Trophoblast cell (in vitro differentiated cells and primary cell): Measurements from ENCODE around the gene MRPL52.
A peak's percentile ranks its signal among the peaks of the same experiment; 100 is the strongest.

ENCODE experiments used
- DNase-seq, 2 donors: peaks; one replicate each; pipeline ENCODE4 v3.0.0-alpha.2; 2016
- H2AFZ ChIP-seq: 2 replicates; pipeline ENCODE4 v1.6.1; 2013; ENCODE audit warnings: low read length, moderate library complexity, mild to moderate bottlenecking; ENCODE audit not compliant: insufficient read depth, poor library complexity
- H2AK5ac ChIP-seq: 2 replicates; pipeline ENCODE4 v1.6.1; 2013; ENCODE audit warnings: mild to moderate bottlenecking, low read length
- H2BK120ac ChIP-seq: 2 replicates; pipeline ENCODE4 v1.6.1; 2013; ENCODE audit warnings: low read length, mild to moderate bottlenecking, moderate library complexity; ENCODE audit not compliant: insufficient read depth, poor library complexity
- H2BK12ac ChIP-seq: 2 replicates; pipeline ENCODE4 v1.6.1; 2013; ENCODE audit warnings: mild to moderate bottlenecking, low read length, moderate library complexity
- H2BK5ac ChIP-seq: 2 replicates; pipeline ENCODE4 v1.6.1; 2013; ENCODE audit warnings: low read length, low read depth, moderate library complexity, mild to moderate bottlenecking; ENCODE audit not compliant: poor library complexity
- H3K14ac ChIP-seq: 2 replicates; pipeline ENCODE4 v1.6.1; 2013; ENCODE audit warnings: mild to moderate bottlenecking, low read length
- H3K18ac ChIP-seq: 2 replicates; pipeline ENCODE4 v1.6.1; 2013; ENCODE audit warnings: mild to moderate bottlenecking, low read length
- H3K23ac ChIP-seq: 2 replicates; pipeline ENCODE4 v1.6.1; 2013; ENCODE audit warnings: low read length
- H3K27ac ChIP-seq: 2 replicates; pipeline ENCODE4 v1.5.1; 2013; ENCODE audit warnings: low read depth, mild to moderate bottlenecking, inconsistent platforms, low read length, moderate library complexity
- H3K27me3 ChIP-seq: 2 replicates; pipeline ENCODE4 v1.6.1; 2013; ENCODE audit warnings: inconsistent platforms, mild to moderate bottlenecking, low read length, moderate library complexity; ENCODE audit not compliant: insufficient read depth
- H3K36me3 ChIP-seq, 2 experiments: 1 replicate in 1 of 2; 2 replicates in 1 of 2; pipeline ENCODE4 v1.6.1; 2013; ENCODE audit warnings: low read length in 2 of 2, mild to moderate bottlenecking in 2 of 2, moderate library complexity in 1 of 2; ENCODE audit not compliant: insufficient read depth in 2 of 2, control insufficient read depth in 1 of 2
- H3K4ac ChIP-seq: 2 replicates; pipeline ENCODE4 v1.6.1; 2013; ENCODE audit warnings: low read depth, mild to moderate bottlenecking, low read length, moderate library complexity
- H3K4me1 ChIP-seq, 2 experiments: 1 replicate in 1 of 2; 2 replicates in 1 of 2; pipeline ENCODE4 v1.6.1; 2013; ENCODE audit warnings: low read length in 2 of 2, mild to moderate bottlenecking in 2 of 2, moderate library complexity in 1 of 2; ENCODE audit not compliant: insufficient read depth in 2 of 2, control insufficient read depth in 1 of 2
- H3K4me2 ChIP-seq: 2 replicates; pipeline ENCODE4 v1.6.1; 2013; ENCODE audit warnings: inconsistent platforms, mild to moderate bottlenecking, low read length, moderate library complexity
- H3K4me3 ChIP-seq: 2 replicates; pipeline ENCODE4 v1.5.1; 2013; ENCODE audit warnings: mild to moderate bottlenecking, low read depth, low read length, inconsistent platforms
- H3K79me1 ChIP-seq: one replicate; pipeline ENCODE4 v1.6.1; 2013; ENCODE audit warnings: low read length
- H3K79me2 ChIP-seq: 2 replicates; pipeline ENCODE4 v1.6.1; 2013; ENCODE audit warnings: low read length, mild to moderate bottlenecking; ENCODE audit not compliant: control insufficient read depth, insufficient read depth, poor library complexity
- H3K9ac ChIP-seq: 2 replicates; pipeline ENCODE4 v1.6.1; 2013; ENCODE audit warnings: mild to moderate bottlenecking, low read length
- H3K9me3 ChIP-seq: 2 replicates; pipeline ENCODE4 v1.6.1; 2013; ENCODE audit warnings: low read depth, mild to moderate bottlenecking, control low read depth, inconsistent platforms, low read length; ENCODE audit not compliant: insufficient read depth
- H4K12ac ChIP-seq: 2 replicates; pipeline ENCODE4 v1.6.1; 2013; ENCODE audit warnings: low read depth, mild to moderate bottlenecking, low read length, moderate library complexity
- H4K8ac ChIP-seq: 2 replicates; pipeline ENCODE4 v1.6.1; 2013; ENCODE audit warnings: low read depth, mild to moderate bottlenecking, low read length, moderate library complexity
- H4K91ac ChIP-seq: one replicate; pipeline ENCODE4 v1.6.1; 2013; ENCODE audit warnings: low read depth, mild to moderate bottlenecking, low read length, moderate library complexity
- WGBS: extraction: QIAGEN DNeasy Blood & Tissue Kit; methylation state at CpG from one replicate; pipeline ENCODE4 v1.1.7; 2013; ENCODE audit warnings: missing lambda C conversion rate; ENCODE audit not compliant: insufficient read length, insufficient coverage; ENCODE audit errors: extremely low coverage; 5-methylcytosine and 5-hydroxymethylcytosine counted together

The MRPL52 gene

DNA sequence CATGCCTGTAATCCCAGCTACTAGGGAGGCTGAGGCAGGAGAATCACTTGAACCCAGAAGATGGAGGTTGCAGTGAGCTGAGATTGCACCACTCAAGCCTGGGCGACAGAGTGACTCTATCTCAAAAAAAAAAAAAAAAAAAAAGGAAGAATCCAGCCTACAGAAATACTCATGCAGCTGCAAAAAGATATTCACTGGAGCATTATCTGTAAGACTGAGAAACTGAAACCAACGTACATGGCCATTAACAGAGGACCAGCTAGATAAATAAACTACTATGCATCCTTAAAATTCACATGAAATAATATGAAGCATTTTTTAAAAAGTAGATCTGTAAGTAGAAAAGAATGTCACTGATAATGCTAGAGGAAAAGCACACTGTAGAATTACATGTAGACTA lies 18.0 kb upstream of the MRPL52 start:
- peak in 1 of 2 donors; percentile 52 for DNase-seq
- H3K79me1 ChIP-seq, result peaks cover 14% of the 10 kb centered on the region
- H3K27ac ChIP-seq, result no peak overlapping the region
- no peaks in the 10 kb centered on the region for H3K27me3 ChIP-seq
- WGBS, result no CpG with 5 or more reads among the region's 2 CpGs
- H2BK120ac ChIP-seq, result no peak overlapping the region
- H3K14ac ChIP-seq, result no peak overlapping the region
- H2BK12ac ChIP-seq, result no peak overlapping the region
- no peaks in the 10 kb centered on the region for H3K9me3 ChIP-seq
- no peak overlapping the region for H3K9ac ChIP-seq
- no peaks in the 10 kb centered on the region for H3K36me3 ChIP-seq
- H3K4me3 ChIP-seq, result no peak overlapping the region
- no peak overlapping the region for H3K4ac ChIP-seq
- no peak overlapping the region for H3K23ac ChIP-seq
- H2AFZ ChIP-seq, result no peak overlapping the region
- no peak overlapping the region for H3K18ac ChIP-seq
- H4K91ac ChIP-seq, result no peak overlapping the region
- no peak overlapping the region for H4K8ac ChIP-seq
- no peak overlapping the region for H2BK5ac ChIP-seq
- no peak overlapping the region for H3K4me2 ChIP-seq
- peaks cover 13 to 26% of the 10 kb centered on the region in 2 experiments for H3K4me1 ChIP-seq
- peaks cover 5% of the 10 kb centered on the region for H3K79me2 ChIP-seq
- no peak overlapping the region for H2AK5ac ChIP-seq
- no peak overlapping the region for H4K12ac ChIP-seq

DNA sequence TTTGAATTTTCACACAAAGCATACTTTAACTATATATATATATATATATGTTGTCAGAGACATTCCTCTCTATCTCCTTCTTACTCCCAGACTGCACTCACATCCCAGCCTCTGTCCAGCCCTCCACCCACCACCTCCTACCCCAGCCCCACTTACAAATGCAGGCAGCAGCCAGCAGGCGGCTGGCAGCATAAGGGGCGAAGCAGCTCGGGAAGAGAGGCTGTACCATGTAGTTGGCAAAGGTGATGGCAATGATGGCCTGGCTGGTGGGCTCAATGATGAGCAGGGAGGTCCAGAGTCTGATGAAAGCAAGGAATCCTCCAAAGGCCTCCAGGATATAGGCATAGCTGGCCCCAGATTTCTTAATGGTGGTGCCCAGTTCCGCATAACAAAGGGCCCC lies 16.9 kb upstream of the MRPL52 start:
- Histone ChIP-seq H2BK12ac (no peak overlapping the region), H4K12ac (no peak overlapping the region), H3K36me3 (no peaks in the 10 kb centered on the region), H3K9ac (no peak overlapping the region), H3K4me3 (no peak overlapping the region), H2BK120ac (no peak overlapping the region), H4K91ac (no peak overlapping the region), H2AFZ (no peak overlapping the region), H2AK5ac (no peak overlapping the region), H3K79me2 (peaks cover 4% of the 10 kb centered on the region), H3K23ac (no peak overlapping the region), H3K4me1 (peaks cover 10 to 20% of the 10 kb centered on the region in 2 experiments), H3K4me2 (no peak overlapping the region), H3K14ac (no peak overlapping the region), H3K27ac (no peak overlapping the region), H3K18ac (no peak overlapping the region), H3K79me1 (peaks cover 11% of the 10 kb centered on the region), H3K27me3 (no peaks in the 10 kb centered on the region), H3K4ac (no peak overlapping the region), H3K9me3 (no peaks in the 10 kb centered on the region), H2BK5ac (no peak overlapping the region), H4K8ac (no peak overlapping the region)
- no CpG with 5 or more reads among the region's 4 CpGs for WGBS
- no peak for DNase-seq

DNA sequence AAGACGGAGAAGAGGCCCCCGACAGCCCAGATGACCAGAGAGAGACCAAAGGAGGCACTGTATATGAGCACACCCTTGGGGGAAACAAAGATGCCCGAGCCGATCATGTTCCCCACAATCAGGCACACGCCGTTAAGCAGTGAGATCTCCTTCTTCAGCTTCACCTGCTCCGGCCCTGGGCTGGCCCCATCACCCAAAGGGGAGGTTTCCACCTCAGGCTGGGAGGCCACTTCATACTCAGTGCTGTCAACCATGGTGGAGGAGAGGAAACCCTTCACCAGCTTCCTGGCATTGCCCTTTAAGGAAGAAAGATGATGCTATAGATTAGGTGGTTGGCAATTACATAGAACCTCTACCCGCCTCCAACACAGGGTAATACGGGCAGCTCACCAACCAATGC lies 16.5 kb upstream of the MRPL52 start:
- H3K4me2 ChIP-seq, result no peak overlapping the region
- no peak overlapping the region for H3K4me3 ChIP-seq
- H3K36me3 ChIP-seq, result no peaks in the 10 kb centered on the region
- H3K14ac ChIP-seq, result no peak overlapping the region
- no peak overlapping the region for H3K27ac ChIP-seq
- H3K18ac ChIP-seq, result no peak overlapping the region
- H3K79me1 ChIP-seq, result peaks cover 13% of the 10 kb centered on the region
- peaks cover 3% of the 10 kb centered on the region for H3K79me2 ChIP-seq
- no peak overlapping the region for H2BK120ac ChIP-seq
- H2BK5ac ChIP-seq, result no peak overlapping the region
- no peak overlapping the region for H3K9ac ChIP-seq
- no peak overlapping the region for H2AK5ac ChIP-seq
- WGBS, result no CpG with 5 or more reads among the region's 9 CpGs
- no peak overlapping the region for H4K91ac ChIP-seq
- H3K27me3 ChIP-seq, result no peaks in the 10 kb centered on the region
- H3K4ac ChIP-seq, result no peak overlapping the region
- no peak overlapping the region for H4K12ac ChIP-seq
- peaks cover 13 to 21% of the 10 kb centered on the region in 2 experiments for H3K4me1 ChIP-seq
- H3K23ac ChIP-seq, result no peak overlapping the region
- no peak overlapping the region for H4K8ac ChIP-seq
- H2BK12ac ChIP-seq, result no peak overlapping the region
- no peak for DNase-seq
- H3K9me3 ChIP-seq, result no peaks in the 10 kb centered on the region
- H2AFZ ChIP-seq, result no peak overlapping the region

DNA sequence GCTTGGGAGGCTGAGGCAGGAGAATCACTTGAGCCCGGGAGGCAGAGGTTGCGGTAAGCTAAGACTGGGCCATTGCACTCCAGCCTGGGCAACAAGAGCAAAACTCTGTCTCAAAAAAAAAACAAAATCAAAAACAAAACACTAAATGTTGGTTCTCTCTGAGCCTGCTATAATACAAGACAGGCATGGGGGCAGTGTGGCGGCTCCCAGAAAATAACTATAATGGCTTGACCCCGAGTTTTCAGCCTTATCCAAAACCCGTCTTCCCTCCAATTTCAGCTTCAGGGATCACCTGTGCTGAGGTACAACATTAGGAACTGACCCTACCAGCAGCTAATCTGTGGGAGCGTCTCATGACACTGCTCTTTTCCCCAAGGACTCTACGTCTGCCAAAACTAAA lies 15.3 kb upstream of the MRPL52 start:
- no peak overlapping the region for H2BK5ac ChIP-seq
- no peak for DNase-seq
- peaks cover 21% of the 10 kb centered on the region for H3K79me1 ChIP-seq
- no peak overlapping the region for H3K23ac ChIP-seq
- no peaks in the 10 kb centered on the region for H3K27me3 ChIP-seq
- no peak overlapping the region for H2AK5ac ChIP-seq
- H2AFZ ChIP-seq, result no peak overlapping the region
- H3K4me2 ChIP-seq, result peak overlapping the region; percentile 34
- H3K14ac ChIP-seq, result no peak overlapping the region
- no peak overlapping the region for H4K8ac ChIP-seq
- H2BK12ac ChIP-seq, result peak overlapping the region; percentile 21
- no peak overlapping the region for H4K91ac ChIP-seq
- H3K4ac ChIP-seq, result peak overlapping the region; percentile 20
- H3K27ac ChIP-seq, result no peak overlapping the region
- no peak overlapping the region for H3K9ac ChIP-seq
- H4K12ac ChIP-seq, result no peak overlapping the region
- no peak overlapping the region for H3K18ac ChIP-seq
- no CpG with 5 or more reads among the region's 7 CpGs for WGBS
- peaks cover 21 to 29% of the 10 kb centered on the region in 2 experiments for H3K4me1 ChIP-seq
- no peak overlapping the region for H2BK120ac ChIP-seq
- H3K36me3 ChIP-seq, result no peaks in the 10 kb centered on the region
- no peaks in the 10 kb centered on the region for H3K9me3 ChIP-seq
- H3K4me3 ChIP-seq, result no peak overlapping the region
- peaks cover 3% of the 10 kb centered on the region for H3K79me2 ChIP-seq
